ENCODE results near the gene F12. TPM values are rescaled to one million over a fixed set of nuclear protein-coding genes. Genes with fewer than 3 reads are reported as not detected.
"Not testable (repeated sequence)": the region's sequence is repeated elsewhere in the genome, so short reads cannot be mapped to it uniquely, and the experiment has no call there.

F12 gene
- total and polyA plus RNA-seq, 2 experiments from 2014 or later, result 0.43 to 1.8 TPM

- Histone ChIP-seq H3K9ac (no peak overlapping the region), H3K27ac (no peak overlapping the region), H3K36me3 (ENCODE audit: low read depth) (no peaks in the 10 kb centered on the region), H3K27me3 (replicated peaks; ENCODE audit: insufficient read depth) (peaks cover 9% of the 10 kb centered on the region), H2AFZ (no peak overlapping the region), H4K20me1 (ENCODE audit: insufficient read depth) (no peaks in the 10 kb centered on the region), H3K79me2 (ENCODE audit: insufficient read depth) (no peaks in the 10 kb centered on the region), H3K9me2 (ENCODE audit: insufficient read depth) (no peaks in the 10 kb centered on the region), H3K4me2 (ENCODE audit: unreplicated experiment) (no peak overlapping the region), H3K4me1 (ENCODE audit: insufficient read depth) (no peaks in the 10 kb centered on the region), H3K9me3 (ENCODE audit: low read depth) (no peaks in the 10 kb centered on the region), H3F3A (ENCODE audit: insufficient read depth) (peaks cover 4% of the 10 kb centered on the region; the same call in 1 of the 2 replicates), H3K4me3 (no peak overlapping the region)
- DNase-seq, result no peak
- TF ChIP-seq EZH2 (IDR thresholded peaks at IDR 0.05; ENCODE audit: insufficient read depth, poor library complexity, severe bottlenecking), result no peak
- no peak for TF ChIP-seq EZH2phosphoT487 (IDR thresholded peaks at IDR 0.05; ENCODE audit: insufficient read depth, low read depth)
- in situ Hi-C loops (cut with MboI), result no loop called here
- WGBS, 2 experiments (ENCODE audit: low coverage in 1 of 2, low lambda C conversion rate in 2 of 2, missing lambda C conversion rate in 2 of 2), result 82 to 83% methylated on average over 8 of the region's 8 CpGs
Measured at GRCh38 chr5:177377851-177378776, 31.2 kb downstream of the F12 start.

GRCh38 chr5:177376107-177376506 lies 33.3 kb downstream of the F12 start:
- H2AFZ ChIP-seq, result no peak overlapping the region
- H3K4me2 ChIP-seq (ENCODE audit: unreplicated experiment), result no peak overlapping the region
- H3F3A ChIP-seq (ENCODE audit: insufficient read depth), result peaks cover 4% of the 10 kb centered on the region; the same call in 1 of the 2 replicates
- in situ Hi-C loops (cut with MboI), result no loop called here
- DNase-seq, result no peak
- H3K79me2 ChIP-seq (ENCODE audit: insufficient read depth), result no peaks in the 10 kb centered on the region
- 79 to 81% methylated on average over 11 of the region's 11 CpGs for WGBS, 2 experiments (ENCODE audit: low coverage in 1 of 2, low lambda C conversion rate in 2 of 2, missing lambda C conversion rate in 2 of 2)
- no peaks in the 10 kb centered on the region for H3K36me3 ChIP-seq (ENCODE audit: low read depth)
- no peaks in the 10 kb centered on the region for H3K9me3 ChIP-seq (ENCODE audit: low read depth)
- no peaks in the 10 kb centered on the region for H3K4me1 ChIP-seq (ENCODE audit: insufficient read depth)
- no peak overlapping the region for H3K4me3 ChIP-seq
- TF ChIP-seq EZH2phosphoT487 (IDR thresholded peaks at IDR 0.05; ENCODE audit: insufficient read depth, low read depth) (no peak), EZH2 (IDR thresholded peaks at IDR 0.05; ENCODE audit: insufficient read depth, poor library complexity, severe bottlenecking) (no peak)
- H3K27ac ChIP-seq, result no peak overlapping the region
- H3K27me3 ChIP-seq (replicated peaks; ENCODE audit: insufficient read depth), result no peaks in the 10 kb centered on the region
- no peaks in the 10 kb centered on the region for H4K20me1 ChIP-seq (ENCODE audit: insufficient read depth)
- H3K9me2 ChIP-seq (ENCODE audit: insufficient read depth), result no peaks in the 10 kb centered on the region
- H3K9ac ChIP-seq, result no peak overlapping the region

GRCh38 chr5:177375516-177375915 lies 33.8 kb downstream of the F12 start:
- H3K4me2 ChIP-seq (ENCODE audit: unreplicated experiment); H3K9me3 ChIP-seq (ENCODE audit: low read depth); H2AFZ ChIP-seq; H4K20me1 ChIP-seq (ENCODE audit: insufficient read depth); H3K79me2 ChIP-seq (ENCODE audit: insufficient read depth); H3K27me3 ChIP-seq (replicated peaks; ENCODE audit: insufficient read depth); DNase-seq; H3K4me3 ChIP-seq; H3K4me1 ChIP-seq (ENCODE audit: insufficient read depth); H3K36me3 ChIP-seq (ENCODE audit: low read depth); H3K9ac ChIP-seq; H3F3A ChIP-seq (ENCODE audit: insufficient read depth); in situ Hi-C loops (cut with MboI); H3K27ac ChIP-seq; H3K9me2 ChIP-seq (ENCODE audit: insufficient read depth): not testable (repeated sequence)
- 53 to 57% methylated on average over 5 of the region's 5 CpGs for WGBS, 2 experiments (ENCODE audit: low coverage in 1 of 2, low lambda C conversion rate in 2 of 2, missing lambda C conversion rate in 2 of 2)

- WGBS, 2 experiments (ENCODE audit: low coverage in 1 of 2, low lambda C conversion rate in 2 of 2, missing lambda C conversion rate in 2 of 2), result 49% methylated on average over 5 of the region's 5 CpGs
- Histone ChIP-seq H3K27me3 (replicated peaks; ENCODE audit: insufficient read depth) (no peaks in the 10 kb centered on the region), H3K4me2 (ENCODE audit: unreplicated experiment) (no peak overlapping the region), H3F3A (ENCODE audit: insufficient read depth) (peaks cover 3% of the 10 kb centered on the region; the same call in 1 of the 2 replicates), H3K36me3 (ENCODE audit: low read depth) (no peaks in the 10 kb centered on the region), H3K4me3 (no peak overlapping the region), H3K79me2 (ENCODE audit: insufficient read depth) (no peaks in the 10 kb centered on the region), H3K9ac (no peak overlapping the region), H2AFZ (no peak overlapping the region), H4K20me1 (ENCODE audit: insufficient read depth) (no peaks in the 10 kb centered on the region), H3K9me2 (ENCODE audit: insufficient read depth) (no peaks in the 10 kb centered on the region), H3K4me1 (ENCODE audit: insufficient read depth) (no peaks in the 10 kb centered on the region), H3K27ac (no peak overlapping the region), H3K9me3 (ENCODE audit: low read depth) (no peaks in the 10 kb centered on the region)
- no peak for DNase-seq
- TF ChIP-seq EZH2phosphoT487 (IDR thresholded peaks at IDR 0.05; ENCODE audit: insufficient read depth, low read depth), result no peak
- no peak for TF ChIP-seq EZH2 (IDR thresholded peaks at IDR 0.05; ENCODE audit: insufficient read depth, poor library complexity, severe bottlenecking)
- in situ Hi-C loops (cut with MboI), result no loop called here
Measured at GRCh38 chr5:177374211-177374610, 35.2 kb downstream of the F12 start.

Measured in GM23248 (cell line).